T-helper 1 cell (primary cell): ENCODE data around the gene STUM.
"Not testable (repeated sequence)": the region's sequence is repeated elsewhere in the genome, so short reads cannot be mapped to it uniquely, and the experiment has no call there.

Experiments
- DNase-seq, 5 donors: peaks; one replicate each; pipeline ENCODE4 v3.0.0-alpha.2; 2012 to 2020

STUM gene

DNA sequence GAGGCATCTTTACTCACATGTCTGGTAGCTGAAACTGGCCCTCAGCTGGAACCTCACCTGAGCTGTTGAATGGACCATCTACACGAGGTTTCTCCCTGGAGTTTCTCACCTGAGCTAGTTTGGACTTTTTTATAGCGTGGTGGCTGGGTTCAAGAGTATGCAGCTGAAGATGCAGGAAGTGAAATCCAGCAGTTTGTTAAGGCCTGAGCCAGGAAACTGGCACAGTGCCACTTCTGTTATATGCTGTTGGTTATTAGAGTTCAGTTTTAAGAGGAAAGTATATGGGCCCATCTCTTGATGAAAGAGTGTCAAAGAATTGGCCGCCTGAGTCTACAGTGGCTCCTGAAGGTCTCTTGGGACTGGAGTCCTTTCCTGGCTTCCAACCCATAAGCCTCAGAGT, 35.6 kb downstream of the STUM start:
- no peak for DNase-seq

DNA sequence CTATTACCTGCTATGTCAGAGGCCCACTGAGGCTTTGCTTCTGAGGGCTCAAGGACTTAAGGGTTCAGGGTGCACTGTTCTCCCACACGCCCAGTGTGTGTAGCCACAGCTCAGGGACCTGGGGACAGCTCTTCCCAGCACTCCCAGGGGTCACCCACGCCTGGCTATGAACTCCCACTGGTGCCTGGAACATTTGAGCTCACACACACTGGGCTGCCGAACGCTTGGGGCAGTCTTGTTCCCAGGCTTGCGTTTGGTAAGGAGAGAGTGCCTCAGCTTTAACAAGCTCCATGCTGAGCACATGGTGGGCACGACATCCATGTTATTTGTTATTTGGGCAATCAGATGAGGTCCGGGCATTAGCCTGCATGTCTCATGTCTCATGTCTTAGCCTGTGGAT, 37.6 kb downstream of the STUM start:
- no peak for DNase-seq

DNA sequence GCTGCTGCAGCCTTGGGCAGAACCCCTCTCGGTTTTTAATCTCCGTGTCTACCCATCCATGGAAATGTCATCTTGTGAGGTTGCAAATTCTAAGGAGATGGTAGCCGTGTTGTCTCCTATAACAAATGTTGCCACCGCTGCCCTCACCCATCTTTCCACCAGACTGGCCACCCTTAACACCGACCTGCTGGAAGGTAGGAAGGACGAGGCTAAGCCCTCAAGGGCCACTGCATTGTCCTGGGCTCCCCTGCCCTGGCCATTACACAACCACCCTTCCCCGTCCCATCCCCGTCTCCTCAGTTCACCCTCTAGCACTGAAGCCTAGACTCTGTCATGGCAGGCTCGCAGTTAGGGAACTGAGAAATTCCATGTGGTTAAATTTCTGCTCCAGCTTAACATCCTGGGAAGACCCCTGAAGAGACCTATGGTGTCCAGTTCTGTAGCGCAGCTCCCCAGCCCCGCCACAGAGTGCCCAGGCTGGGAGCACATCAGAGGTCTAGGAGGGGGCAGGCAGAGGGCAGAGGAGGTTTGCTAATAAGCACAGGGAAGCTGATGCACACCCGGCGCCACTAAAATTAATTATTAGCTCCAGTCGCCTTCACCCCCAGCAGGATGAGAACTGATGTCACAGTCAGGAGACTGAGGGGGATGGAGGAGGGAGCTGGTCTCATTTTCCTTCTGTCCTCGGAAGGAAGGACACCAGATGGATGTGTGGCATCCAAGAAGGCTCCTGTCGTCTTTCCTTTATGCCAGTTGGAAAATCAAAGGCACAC, 38.3 kb downstream of the STUM start:
- no peak for DNase-seq

DNA sequence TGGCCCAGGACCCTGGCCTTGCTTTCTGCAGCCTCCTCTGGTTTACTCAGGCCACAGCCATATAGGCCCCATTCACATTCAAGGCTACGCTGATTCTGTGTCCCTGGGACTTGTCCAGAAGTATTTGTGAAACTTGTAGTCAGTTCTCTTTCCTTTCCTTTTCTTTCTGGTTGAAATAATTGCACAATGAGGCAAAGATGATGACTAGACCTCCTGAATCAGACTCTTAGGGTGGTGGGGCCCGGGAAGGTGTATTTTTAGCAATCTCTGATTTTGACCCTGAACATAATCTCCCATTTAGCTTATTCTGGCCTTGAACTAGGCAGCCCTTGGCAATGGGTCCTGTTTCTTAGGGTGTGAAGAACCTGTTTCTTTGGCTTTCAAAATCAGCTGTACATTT, 39.9 kb downstream of the STUM start:
- no peak for DNase-seq

DNA sequence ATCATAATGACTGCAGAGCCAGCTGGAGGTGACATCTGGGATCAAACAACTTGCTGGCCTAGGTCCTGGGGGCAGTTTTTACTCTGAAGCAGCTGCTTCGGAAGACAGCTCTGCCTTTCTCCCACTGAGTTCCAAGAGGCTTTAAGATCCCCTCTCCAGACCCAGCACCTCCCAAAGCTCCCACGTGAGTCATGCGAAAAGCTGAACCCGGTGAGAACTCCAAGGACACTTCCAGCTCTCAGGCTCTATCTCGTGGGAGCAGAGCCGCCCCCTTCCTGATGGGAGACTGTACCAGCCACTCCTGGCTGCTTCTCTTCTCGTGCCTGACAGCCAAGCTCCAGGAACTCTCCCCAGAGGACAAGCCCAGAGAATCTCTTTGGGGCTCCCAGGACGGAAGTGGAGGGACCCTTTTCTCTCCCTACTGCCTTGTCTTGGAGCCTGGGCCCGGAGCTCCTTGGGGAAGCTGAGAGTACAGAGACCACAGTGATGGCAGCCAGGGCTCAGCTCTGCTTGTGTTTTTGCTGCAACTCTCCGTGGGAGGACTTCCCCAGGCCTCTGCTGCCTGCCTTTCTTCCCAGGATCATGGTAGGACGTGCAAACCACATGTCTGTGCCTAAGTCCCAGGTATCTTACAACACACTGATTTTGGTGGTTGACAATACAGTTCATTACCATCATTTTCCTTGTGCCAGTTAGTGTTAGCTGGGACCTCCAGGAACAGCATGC, 40.6 kb downstream of the STUM start:
- DNase-seq, result no peak

DNA sequence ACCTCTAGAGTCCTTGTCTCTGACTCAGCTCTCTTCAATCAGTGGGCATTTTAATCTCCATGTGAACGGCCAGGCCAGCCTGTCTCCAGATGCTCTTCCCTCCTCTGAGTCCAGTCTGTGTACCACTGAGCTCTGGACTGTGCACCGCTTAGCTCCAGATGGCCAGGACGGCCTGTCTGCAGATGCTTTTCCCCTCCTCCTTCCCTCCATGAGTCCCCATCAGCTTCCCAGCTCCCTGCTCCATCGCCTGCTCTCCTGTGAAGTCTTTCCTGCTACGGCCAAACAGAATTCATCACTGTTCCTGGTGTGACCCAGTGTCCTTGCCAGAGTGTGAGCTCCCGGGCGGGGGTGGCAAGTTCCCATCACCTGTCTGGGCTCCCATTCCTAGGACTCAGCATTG, 42.0 kb downstream of the STUM start:
- DNase-seq, result no peak

DNA sequence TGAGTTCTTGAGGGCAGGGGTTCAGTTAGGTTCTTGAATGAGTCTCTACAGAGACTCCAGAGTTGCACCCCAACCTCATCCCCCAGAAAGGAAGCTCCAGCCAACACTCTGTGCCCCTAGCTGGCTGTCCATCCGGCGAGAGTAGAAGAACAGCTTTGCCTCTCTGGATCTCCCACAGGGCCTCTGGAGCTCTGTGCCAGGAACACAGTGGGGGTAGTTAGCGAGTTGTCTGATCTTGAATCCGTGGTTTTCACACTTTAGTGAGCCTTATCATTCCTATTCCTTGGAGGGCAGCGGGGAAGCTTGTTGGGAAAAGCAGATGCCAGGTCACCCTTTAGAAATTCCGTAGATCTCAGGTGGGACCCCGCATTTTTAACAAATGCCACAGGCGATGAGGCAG, 45.0 kb downstream of the STUM start:
- no peak for DNase-seq

DNA sequence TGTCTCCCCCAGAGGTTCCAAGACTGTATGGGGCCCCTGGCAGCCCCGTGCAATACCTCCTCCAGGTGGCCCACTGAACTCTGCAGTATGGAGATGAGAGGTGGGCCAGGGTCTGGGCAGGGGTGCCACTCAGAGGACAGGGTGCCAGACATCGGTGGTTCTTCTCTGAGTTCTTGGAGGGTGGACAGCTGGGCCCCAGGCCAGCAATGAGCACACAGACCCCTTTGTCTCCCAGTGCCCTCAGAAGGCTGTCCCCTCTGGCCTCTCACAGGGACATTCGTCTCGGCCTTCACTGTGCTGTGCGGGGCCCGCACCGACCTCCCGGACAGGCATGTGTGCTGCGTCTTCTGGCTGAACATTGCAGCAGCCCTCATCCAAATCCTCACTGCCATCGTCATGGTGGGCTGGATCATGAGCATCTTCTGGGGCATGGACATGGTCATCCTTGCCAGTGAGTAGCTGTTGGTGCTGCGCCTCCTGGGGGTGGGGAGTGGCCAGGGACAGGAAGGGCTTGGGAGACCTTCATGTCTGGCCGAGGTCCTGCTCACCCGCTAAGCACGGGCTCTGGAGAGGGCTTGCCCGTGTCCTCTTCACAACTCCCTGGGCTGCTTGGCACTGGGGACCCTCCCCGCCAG, 48.1 kb downstream of the STUM start:
- no peak for DNase-seq

DNA sequence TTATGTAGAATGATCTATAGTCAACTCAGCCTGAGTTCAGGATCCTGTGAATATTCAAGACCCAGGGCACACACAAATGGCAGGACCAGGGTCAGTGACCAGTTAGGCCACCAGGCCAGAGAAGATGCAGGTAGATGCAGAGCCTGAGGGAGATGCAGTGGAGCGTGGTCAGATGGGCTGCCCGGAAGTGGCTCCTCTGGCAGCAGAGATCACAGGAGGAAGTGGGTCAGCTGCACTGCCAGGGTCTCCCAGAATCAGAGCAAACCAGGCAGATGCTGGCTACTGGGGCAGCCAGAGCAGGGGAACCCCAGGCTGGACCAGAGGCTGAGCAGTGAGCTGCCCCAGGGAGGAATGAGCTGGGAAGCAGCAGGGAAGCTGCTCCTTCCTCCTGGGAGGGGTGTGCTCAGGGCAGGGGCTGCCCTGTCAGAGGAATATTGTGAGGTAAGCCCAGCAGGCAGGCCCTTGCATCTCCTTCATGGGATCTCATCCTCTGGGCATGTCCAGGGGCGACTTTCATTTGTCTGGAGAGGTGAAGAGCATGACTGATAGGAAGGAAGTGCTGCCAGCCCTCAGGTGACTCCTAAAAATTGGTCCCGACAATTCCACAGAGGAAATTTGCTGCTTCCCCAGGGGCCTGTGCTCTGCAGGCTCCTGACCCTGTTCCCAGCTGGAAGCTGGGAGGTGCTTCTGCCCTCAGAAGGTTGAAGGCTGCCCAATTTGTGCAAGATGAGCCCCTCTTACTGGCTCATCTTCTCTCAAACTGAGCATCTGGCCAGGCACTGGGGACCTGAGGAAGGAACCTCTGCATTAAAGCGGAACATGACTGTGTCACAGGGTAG, 49.3 kb downstream of the STUM start:
- no peak for DNase-seq

DNA sequence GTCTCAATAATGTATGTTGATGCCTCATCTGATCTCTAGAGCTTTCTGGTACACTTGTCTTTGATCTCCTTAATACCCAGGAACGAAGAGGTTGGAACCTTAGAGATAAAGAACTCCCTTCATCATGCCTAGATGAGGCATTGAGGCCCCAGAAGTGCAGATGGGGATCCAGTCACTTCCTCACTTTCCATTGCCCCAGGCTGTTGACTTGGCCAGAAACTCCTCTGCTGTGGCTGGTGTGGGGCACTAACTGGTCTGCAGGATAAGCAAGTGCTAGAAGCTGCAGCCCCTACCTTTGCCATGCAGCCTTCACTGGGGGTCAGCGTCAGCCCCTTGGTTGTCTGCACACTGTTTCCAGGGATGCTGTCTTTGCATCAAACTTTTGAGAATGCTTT, 49.9 kb downstream of the STUM start:
- DNase-seq, result no peak

DNA sequence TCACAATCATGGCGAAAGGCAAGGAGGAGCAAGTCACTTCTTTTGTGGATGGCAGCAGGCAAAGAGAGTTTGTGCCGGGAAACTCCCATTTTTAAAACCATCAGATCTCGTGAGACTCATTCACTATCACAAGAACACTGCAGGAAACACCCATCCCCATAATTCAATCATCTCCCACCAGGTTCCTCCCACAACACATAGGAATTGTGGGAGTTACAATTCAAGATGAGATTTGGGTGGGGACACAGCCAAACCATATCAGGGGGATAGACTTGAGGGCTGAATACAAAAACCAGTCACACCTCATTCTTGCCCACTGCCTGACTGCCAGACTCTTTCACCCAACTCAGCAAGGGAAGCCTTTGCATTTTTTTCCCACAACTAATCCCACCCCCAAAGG, 50.4 kb downstream of the STUM start:
- not testable (repeated sequence) for DNase-seq

DNA sequence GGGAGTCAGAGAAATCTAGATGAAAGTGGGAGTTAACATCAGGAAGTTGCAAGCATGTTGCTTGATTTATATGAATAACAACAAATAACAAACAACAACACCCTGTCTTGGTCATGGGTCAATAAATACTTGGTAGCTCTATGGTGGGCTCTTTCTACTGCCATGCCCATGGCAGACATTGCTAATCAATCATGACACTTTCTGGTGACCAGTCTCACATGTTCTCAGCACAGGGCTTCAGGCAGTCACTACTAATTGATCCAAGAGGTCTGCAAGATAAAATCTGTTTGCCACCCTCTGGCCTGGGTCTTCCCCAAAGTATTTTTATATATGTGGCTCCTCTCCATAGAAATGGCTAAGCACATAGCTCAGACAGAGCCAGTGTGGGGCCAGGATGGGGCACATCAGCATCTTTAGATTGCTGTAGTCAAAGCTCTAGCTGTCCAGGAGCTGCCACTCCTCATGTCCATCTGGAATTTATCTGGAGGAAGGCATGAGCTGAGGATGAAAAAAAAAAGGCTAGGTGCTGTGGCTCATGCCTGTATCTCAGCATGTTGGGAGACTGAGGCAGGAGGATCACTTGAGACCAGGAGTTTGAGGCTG, 51.2 kb downstream of the STUM start:
- no peak for DNase-seq

DNA sequence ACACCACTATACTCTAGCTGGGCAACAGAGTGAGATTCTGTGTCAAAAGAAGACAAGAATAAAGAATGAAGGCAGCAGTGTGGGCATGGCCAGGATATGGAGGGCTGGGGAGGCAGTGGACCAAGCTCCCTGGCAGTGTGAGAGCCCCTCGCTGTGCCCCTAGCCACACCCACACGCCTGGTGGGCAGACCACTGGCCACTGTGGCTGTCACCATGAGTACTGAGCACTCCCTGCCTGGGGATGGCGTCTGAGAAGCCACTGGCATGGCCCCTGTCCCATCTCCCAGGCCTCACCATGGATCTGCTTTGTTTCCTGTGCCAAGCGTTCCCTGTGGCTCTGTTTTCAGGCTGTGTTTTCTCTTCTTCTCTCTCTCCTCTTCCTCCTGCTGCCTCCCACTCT, 51.7 kb downstream of the STUM start:
- no peak for DNase-seq

DNA sequence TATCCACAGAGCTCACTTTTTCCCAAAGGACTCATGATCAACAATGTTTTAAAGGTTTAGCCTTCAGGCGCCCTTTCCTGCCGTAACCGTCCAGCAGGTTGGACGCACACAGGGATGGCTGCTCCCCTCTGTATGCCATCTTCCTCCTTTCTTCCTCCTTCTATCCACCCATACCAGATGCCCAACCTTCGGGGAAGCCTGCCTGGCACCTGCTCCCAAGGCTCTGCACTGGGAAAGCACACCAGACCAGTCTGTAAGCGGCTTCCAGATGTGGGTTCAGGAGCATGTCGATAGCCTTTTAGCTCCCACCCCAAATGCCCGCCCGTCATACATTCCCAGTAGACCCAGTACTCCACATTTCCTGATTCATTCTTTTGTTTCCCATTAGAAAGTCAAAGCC, 52.9 kb downstream of the STUM start:
- DNase-seq, result no peak

DNA sequence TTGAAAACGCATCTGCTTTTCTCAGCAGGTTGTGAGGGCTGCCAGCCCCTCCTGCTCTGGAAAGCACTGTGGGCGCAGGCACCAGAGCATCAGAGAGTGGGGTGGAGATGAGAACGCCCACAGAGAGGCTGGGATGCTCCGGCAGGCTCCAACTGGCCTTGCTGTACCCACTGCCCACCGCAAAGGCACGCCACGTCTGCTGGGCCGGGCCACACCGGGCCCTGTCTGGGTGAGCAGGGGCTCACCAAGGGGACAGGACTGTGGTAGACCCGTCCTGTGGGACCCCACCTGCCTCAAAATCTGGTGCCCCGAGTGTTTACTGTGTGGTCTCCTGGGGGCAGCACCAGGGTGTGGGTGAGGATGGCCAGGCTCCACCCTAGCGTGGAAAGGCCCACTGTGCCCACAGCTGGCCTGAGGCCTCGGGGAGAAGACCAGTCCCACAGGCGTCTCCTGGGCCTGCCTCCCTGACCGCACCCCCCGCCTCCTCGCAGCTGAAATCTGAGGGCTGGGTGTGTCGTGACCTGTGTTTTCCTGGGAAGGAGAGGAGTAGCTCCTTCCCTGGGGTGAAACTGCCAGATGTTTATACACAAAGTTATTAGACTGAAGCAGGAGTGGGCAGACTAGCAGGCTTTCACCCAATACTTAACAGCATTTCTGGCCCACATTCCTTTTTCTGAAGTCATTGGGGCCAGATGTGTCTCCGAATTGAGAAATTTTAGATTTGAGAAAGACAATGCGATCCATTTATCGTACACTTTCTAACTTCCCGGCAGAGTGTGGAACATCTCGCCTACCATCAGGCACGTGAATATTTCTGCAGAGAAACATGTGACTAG, 53.8 kb downstream of the STUM start:
- DNase-seq, result no peak

DNA sequence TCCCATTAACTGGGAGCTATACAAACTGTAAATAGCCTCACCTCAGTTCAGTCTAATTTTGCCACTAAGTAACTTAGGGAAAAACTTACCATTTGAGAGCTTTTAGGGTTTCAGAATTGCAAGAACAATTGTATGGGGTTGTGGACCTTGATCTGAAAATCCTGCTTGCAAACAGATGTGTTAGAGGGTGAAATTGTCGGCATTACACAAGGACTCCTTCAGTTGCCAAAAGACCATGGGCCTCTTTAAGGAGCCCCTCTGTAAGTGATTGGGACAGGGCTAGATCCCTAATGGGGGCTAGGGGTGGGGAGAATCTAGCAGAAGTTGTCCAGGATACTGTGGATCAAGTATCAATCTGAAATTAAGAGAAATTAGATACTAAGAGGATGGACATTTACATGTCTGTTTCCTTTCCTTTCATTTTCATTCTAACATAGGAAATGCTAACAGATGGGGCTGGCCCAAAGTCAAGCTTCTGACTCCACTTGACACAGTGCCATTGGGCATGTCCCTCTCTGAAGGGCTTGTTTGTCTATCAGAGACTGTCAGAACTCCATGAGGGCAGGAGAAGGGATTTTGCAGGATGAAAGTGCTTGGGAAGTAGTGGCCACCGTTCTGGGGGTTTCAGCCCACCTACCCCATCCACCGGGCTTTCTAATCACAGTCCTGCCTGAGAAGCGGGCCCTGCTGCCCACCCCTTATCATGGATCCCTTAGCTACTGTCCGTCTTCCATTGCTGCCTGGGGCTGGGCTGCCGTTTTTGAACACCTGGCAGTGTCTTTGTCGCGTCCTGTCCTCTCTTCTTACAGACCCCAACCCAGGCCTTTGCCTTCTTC, 54.7 kb downstream of the STUM start:
- no peak for DNase-seq

DNA sequence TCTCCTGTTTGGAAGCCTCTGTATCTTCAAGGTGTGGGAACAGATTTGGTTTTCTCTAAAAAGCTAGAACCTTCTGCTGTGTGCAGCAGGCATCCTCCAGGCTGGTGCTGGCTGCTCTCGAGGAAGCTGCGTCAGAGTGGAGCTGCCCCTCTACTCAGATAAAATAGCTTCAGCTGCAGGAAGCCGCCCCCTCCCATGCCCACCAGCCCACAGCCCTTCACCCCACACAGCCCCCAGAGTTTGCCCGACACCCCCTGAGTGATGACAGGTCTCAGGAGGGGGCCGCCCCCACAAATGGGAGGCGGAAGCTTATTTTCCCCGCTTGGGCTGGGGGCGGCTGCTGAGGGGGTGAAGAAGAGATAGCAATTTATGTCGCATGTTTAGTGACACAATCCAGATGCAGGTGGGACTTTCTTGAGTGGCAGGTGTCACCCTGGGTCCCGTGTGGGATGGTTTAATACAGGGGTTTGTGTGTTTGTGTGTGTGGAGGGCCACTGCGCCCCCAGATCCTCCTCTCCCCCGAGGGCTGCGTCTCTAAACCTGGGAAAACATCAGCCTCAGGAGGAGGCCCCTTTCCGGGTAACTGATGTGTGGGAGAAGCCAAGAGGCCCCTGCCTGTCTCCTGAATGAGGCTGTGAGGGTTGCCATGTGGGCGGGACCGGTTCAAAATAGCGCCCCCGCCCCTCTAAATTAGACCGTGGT, 55.4 kb downstream of the STUM start:
- DNase-seq, result no peak

DNA sequence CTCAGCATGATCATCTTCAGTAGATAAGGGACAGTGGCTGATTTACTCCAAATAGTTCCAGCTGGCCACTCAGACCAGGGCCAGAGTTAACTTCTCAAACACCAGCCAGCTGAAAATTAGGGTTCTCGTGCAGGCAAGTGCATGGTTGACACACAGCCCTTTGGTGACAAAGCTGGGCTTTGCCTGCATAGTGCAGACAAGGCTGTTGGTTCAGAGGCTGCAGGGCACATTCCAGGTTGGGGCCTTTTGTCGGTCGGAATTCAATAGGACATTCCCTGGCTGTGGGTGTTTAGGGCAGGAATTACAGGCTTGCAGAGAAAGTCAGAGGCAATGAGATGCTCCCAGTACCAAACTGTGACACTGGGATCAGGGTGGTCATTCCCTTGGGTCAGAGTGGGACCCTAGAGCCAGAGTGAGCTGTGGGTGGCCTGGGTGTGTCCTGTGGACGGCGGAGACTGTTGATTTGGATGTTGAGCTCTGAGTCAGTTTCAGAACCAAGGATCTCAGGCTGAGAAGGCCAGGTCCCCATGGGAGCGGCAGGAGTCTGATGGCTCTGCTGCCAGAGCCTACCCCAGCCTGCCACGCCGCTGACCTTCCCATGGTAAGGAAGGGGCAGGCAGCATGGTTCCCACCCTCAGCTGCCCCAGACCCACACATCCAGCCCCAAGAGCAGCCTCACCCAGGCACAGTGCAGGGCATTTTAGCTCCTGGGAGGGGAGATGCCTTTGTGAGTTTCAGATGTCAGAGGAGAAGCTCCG, 56.2 kb downstream of the STUM start:
- no peak for DNase-seq

DNA sequence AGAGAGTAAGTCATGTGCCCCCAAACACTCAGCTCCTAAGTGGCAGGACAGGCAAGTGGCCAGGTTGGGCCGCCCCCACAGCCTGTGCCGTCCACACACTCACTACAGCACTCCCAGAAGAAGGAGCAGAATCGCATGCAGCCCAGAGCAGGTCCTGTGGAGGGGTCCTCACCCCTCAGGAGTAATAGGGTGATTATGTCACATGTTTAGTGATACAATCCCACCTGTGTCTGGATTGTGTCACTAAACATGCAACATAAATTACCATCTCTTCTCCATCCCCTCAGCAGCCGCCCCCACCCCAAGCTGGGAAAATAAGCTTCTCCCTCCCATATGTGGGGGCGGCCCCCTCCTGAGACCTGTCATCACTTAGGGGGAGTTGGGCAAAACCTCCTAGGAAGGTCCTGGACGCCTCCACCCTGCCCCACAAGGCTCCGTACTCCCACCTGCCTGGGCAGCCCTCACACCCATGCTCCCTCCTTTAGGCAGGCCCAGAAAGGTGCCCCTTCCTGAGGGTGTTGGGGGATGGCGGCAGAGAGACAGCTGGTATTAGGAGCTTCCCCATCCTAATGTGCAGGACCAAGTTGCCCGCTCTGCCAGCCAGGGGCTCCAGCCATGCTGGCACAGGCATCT, 56.9 kb downstream of the STUM start:
- no peak for DNase-seq
